GM12872 (cell line): ENCODE measurements around the gene BRSK1.

Experiments used
- CTCF ChIP-seq: IDR thresholded peaks from 3 replicates; pipeline ENCODE4 v1.5.1; 2011; ENCODE audit warnings: low read depth, mild to moderate bottlenecking, low read length, moderate library complexity; ENCODE audit not compliant: insufficient read depth

The BRSK1 gene

GRCh38 chr19:55355213-55355821 is 71.5 kb downstream of the BRSK1 start:
- TF ChIP-seq CTCF, result no peak

- TF ChIP-seq CTCF, result no peak
Observed at GRCh38 chr19:55358493-55358892, 74.7 kb downstream of the BRSK1 start.

- TF ChIP-seq CTCF, result no peak
Observed at GRCh38 chr19:55358943-55359908, 75.4 kb downstream of the BRSK1 start.

GRCh38 chr19:55360902-55361301 is 77.1 kb downstream of the BRSK1 start:
- no peak for TF ChIP-seq CTCF
